Uterine smooth muscle cell (primary cell): ENCODE data around the gene ARID3A. TPM values are rescaled to one million over a fixed set of nuclear protein-coding genes. Genes with fewer than 3 reads are reported as not detected.

Experiments
- total RNA-seq: library from RNA; depleted of rRNA; stranded (reverse); fragments of >200 nt; gene quantifications from 2 replicates; pipeline ENCODE4 v1.2.3, GENCODE V29; 2014

ARID3A gene, protein sequence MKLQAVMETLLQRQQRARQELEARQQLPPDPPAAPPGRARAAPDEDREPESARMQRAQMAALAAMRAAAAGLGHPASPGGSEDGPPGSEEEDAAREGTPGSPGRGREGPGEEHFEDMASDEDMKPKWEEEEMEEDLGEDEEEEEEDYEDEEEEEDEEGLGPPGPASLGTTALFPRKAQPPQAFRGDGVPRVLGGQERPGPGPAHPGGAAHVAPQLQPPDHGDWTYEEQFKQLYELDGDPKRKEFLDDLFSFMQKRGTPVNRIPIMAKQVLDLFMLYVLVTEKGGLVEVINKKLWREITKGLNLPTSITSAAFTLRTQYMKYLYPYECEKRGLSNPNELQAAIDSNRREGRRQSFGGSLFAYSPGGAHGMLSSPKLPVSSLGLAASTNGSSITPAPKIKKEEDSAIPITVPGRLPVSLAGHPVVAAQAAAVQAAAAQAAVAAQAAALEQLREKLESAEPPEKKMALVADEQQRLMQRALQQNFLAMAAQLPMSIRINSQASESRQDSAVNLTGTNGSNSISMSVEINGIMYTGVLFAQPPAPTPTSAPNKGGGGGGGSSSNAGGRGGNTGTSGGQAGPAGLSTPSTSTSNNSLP
- 15.5 and 18.6 TPM in 2 replicates for total RNA-seq

DNA sequence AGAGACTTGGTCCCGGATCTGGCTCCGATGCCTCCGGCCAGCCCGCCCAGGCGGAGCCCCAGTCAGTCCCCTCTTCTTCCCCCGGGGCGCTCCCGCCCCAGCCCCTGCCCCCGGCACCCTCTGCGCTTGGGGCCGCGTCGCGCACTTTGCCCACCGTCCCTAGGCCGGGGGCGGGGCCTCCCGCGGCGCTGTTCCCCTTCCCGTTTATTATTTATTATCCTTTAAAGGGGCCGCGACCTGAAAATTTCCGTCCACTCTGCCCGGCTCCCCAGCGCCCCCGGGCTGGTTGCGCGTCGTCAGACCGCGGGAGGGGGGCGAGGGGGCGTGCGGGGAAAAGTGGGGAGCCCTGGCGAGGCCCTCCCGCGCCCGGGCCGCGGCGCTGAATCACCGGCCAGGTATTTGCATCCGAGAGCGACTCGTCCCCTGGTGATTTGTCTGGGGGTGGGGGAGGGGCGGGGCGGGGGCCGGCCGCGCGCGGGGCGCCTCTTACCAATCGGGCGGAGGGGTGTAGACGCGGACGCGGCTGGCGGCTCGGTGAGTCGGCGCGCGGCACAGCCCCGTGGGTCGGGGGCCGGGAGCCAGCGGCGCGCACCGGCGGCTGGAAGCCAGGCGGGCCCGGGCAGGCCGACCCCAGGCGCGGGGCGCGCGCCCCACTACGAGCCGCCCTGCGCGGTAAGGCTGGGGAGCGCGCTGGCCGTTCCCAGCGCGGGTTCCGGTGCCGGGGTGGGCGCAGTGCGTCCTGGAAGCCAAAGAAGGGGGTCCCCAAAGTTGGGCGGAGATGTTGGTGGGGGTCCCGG, at the start of gene ARID3A:
Gene ARID3A, plus strand, starts transcription at position 510 of the 797 bp plus-strand sequence. CDS start 3,494 bp downstream, outside the sequence.

DNA sequence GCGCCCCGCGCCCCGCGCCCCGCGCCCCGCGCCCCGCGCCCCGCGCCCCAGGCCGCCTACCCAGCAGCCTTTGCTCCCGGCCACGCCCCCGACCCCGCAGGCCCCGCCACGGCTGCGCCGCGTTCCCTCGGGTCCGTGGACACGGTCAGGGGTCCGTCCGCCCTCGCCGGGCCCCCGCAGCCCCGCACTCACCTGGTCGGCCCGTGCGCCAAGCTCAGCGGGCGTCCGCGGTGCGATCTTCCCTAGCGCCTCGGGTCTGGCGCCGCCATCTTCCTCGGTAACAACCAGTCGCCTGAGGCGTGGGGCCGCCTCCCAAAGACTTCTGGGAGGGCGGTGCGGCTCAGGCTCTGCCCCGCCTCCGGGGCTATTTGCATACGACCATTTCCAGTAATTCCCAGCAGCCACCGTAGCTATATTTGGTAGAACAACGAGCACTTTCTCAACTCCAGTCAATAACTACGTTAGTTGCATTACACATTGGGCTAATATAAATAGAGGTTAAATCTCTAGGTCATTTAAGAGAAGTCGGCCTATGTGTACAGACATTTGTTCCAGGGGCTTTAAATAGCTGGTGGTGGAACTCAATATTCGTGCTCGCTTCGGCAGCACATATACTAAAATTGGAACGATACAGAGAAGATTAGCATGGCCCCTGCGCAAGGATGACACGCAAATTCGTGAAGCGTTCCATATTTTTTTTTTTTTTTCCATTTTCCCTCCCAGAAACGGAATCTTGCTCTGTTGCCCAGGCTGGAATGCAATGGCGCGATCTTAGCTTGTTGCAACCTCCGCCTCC, 32.7 kb upstream of the ARID3A start, which contains the start of the genes MED16 and RNU6-9:
Gene MED16, minus strand, starts transcription at position 294 of the 796 bp plus-strand sequence. CDS start 2,056 bp downstream, outside the sequence.
Gene RNU6-9, plus strand, starts transcription at position 591 of the 796 bp plus-strand sequence.

DNA sequence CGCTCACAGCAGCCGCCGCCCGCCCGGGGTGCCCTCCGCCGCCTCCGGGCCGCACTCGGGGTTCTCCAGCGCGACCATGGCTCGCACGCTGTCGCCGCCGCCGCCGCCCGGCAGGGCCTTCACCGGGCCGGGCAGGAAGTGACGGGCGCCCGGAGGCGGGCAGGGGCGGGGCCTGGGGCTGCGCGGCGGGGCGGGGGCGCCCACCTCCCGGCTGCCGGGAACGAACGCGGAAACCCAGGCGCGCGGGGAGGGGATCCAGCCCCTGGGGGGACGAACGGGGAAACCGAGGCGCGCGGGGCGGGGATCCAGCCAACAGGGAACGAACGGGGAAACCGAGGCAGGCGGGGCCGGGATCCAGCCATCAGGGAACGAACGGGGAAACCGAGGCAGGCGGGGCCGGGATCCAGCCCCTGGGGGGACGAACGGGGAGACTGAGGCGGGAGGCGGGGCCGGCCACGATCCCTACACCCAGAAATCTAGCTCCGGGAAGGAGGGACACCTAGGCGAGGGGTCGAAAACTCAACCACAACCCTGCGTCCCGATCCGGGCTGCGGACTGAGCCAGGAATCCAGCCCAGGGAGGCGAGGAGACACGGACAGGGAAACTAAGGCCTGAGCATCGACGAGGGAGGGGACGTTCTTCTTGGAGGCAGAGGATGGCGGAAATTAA, 12.6 kb upstream of the ARID3A start, which contains the start of gene R3HDM4:
Gene R3HDM4, minus strand, starts transcription at position 140 of the 669 bp plus-strand sequence. Its CDS starts 62 bp downstream, at position 78.

DNA sequence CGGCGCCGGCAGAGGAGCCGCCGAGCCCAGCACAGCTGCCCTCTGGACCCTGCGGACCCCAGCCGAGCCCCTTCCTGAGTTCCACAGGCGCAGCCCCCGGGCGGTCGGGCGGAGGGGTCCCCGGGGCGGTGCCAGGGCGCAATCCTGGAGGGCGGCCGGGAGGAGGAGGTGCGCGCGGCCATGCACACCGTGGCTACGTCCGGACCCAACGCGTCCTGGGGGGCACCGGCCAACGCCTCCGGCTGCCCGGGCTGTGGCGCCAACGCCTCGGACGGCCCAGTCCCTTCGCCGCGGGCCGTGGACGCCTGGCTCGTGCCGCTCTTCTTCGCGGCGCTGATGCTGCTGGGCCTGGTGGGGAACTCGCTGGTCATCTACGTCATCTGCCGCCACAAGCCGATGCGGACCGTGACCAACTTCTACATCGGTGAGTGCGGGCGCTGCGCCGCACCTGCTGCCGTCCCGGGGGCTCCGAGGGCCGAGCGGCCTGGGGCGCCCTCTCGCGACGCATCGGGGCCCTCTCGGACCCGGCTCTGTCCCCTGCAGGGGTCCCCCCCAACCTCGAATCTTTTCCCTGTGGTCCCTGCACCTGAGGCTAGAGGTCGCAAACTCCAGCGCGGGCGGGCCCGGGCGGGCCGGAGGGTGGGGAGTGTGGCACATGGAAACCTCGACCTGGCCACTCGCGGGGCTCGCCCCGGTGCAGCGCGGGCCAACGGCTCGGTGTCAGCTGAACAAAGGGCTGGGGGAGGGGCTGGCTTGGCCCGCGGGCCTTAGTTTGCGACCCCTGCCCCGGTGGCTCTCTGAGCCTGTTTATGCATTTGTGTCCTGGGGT, 8.3 kb upstream of the ARID3A start, which contains the start of gene KISS1R:
Gene KISS1R, plus strand, starts transcription at position 11 of the 829 bp plus-strand sequence. Its CDS starts 170 bp downstream, at position 181.

DNA sequence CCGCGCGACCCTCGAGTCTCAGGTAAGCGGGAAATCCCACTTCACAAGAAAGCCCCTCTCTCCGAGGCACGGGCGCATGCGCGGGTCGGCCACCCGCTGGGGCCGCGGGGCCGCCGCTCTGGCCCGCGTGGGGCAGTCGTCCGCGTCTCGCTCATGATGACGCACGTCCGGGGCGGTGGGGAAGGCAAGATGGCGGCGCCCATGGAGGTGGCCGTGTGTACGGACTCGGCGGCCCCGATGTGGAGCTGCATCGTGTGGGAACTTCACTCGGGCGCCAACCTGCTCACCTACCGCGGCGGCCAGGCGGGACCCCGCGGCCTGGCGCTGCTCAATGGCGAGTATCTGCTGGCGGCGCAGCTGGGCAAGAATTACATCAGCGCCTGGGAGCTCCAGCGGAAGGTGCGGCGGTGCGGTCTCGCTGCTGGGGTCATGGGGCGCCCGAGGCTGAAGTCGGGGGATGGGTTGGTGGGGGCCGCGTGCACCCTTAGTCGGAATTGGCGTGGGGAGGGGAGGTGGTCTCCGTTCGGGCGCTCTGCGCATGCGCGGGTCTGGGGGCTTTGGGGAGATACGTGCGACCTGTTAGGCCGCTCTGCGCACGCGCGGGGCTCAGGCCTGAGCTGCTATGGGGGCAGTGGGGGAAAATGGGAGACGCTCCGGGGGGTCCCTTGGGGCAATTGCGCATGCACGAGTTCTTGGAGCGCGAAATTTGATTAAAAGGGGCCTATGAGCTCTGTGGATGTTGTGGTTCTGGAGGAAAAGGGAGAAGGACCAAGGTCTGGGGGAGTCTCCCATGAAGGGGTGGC, 58.5 kb downstream of the ARID3A start, which contains the start of gene WDR18:
Gene WDR18, plus strand, starts transcription at position 181 of the 803 bp plus-strand sequence. Its CDS starts 9 bp downstream, at position 190.

DNA sequence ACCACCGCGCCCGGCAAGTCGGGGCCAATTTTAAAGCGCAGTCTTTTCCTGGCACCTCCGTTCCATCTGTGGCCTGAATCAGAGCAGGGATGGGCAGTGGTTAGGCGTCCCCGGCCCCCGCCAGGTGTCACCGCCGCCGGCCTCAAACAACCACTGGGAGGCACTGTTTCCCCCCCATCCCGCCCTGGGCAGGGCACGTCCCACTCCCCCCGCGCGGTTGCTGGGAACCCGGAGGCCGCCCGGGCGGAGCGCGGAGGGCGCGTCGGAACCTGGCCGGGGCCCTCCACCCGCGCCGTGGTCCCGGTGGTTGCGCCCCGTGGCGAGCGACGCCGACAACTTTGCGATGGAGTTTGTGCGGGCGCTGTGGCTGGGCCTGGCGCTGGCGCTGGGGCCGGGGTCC, 74.3 kb downstream of the ARID3A start, which contains the start of gene GRIN3B:
Gene GRIN3B, plus strand, starts transcription at position 325 of the 400 bp plus-strand sequence. Its CDS starts 19 bp downstream, at position 344.

DNA sequence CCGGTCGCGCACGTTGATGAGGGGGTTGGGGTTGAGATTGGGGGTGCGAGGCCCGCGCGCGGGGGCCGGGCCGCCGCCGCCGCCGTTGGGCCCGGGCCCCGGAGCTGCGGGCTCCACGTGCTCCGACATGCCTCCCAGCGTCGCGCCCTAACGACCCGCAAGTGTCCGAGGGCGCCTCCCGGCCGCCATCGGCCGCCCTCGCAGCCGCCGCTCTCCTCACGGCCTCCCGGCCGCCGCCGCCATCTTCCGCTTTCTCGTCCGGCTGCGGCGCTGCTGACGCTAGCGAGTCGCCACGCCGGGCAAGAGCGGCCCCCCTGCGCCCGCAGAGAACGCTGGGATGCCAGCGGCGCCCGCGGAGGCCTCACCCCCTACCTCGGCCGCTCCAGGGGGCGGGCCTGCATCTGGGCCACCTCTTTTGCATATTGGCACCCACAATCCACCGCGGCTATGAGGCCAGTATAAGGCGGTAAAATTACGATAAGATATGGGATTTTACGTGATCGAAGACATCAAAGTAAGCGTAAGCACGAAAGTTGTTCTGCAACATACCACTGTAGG, 95.1 kb downstream of the ARID3A start, which contains the start of gene TMEM259:
Gene TMEM259, minus strand, starts transcription at position 256 of the 558 bp plus-strand sequence. Its CDS starts 127 bp downstream, at position 129.

Other genes starting within 250 kb of the ARID3A start
- 19.7 and 88.4 TPM in 2 replicates for gene FSTL3, start 249.6 kb upstream of the ARID3A start, total RNA-seq
- gene PRSS57, start 230.6 kb upstream of the ARID3A start, total RNA-seq, result not detected in 2 replicates
- gene PALM, start 217.1 kb upstream of the ARID3A start, total RNA-seq, result 2.1 and 3.5 TPM in 2 replicates
- 0.12 TPM in 1 of 2 replicates, not detected in the other for gene MISP, start 174.9 kb upstream of the ARID3A start, total RNA-seq
- 77.0 and 125 TPM in 2 replicates for gene PTBP1, start 128.6 kb upstream of the ARID3A start, total RNA-seq
- gene PLPPR3, start 104.1 kb upstream of the ARID3A start, total RNA-seq, result 0.12 TPM in 1 of 2 replicates, not detected in the other
- not detected in 2 replicates for gene AZU1, start 98.2 kb upstream of the ARID3A start, total RNA-seq
- not detected in 2 replicates for gene PRTN3, start 85.0 kb upstream of the ARID3A start, total RNA-seq
- gene ELANE, start 73.7 kb upstream of the ARID3A start, total RNA-seq, result not detected in 2 replicates
- gene CFD, start 66.4 kb upstream of the ARID3A start, total RNA-seq, result 1.00 and 7.1 TPM in 2 replicates
- 39.4 and 43.2 TPM in 2 replicates for gene MED16, start 32.8 kb upstream of the ARID3A start, total RNA-seq
- gene RNU6-9, start 32.6 kb upstream of the ARID3A start, total RNA-seq, result not detected in 2 replicates
- gene R3HDM4, start 12.8 kb upstream of the ARID3A start, total RNA-seq, result 15.4 and 20.9 TPM in 2 replicates
- gene KISS1R, start 8.7 kb upstream of the ARID3A start, total RNA-seq, result not detected in 2 replicates
- 58.9 and 69.8 TPM in 2 replicates for gene WDR18, start 58.3 kb downstream of the ARID3A start, total RNA-seq
- 0.50 TPM in 1 of 2 replicates, not detected in the other for gene GRIN3B, start 74.4 kb downstream of the ARID3A start, total RNA-seq
- gene TMEM259, start 95.1 kb downstream of the ARID3A start, total RNA-seq, result 66.4 and 71.5 TPM in 2 replicates
- gene RNU6-2, start 95.5 kb downstream of the ARID3A start, total RNA-seq, result not detected in 2 replicates
- 133 and 210 TPM in 2 replicates for gene CNN2, start 100.6 kb downstream of the ARID3A start, total RNA-seq
- gene ABCA7, start 114.1 kb downstream of the ARID3A start, total RNA-seq, result 2.7 and 3.0 TPM in 2 replicates
- 0.77 and 0.87 TPM in 2 replicates for gene ARHGAP45, start 141.1 kb downstream of the ARID3A start, total RNA-seq
- gene POLR2E, start 169.3 kb downstream of the ARID3A start, total RNA-seq, result 82.0 and 138 TPM in 2 replicates
- gene GPX4, start 178.0 kb downstream of the ARID3A start, total RNA-seq, result 165 and 232 TPM in 2 replicates
- gene SBNO2, start 248.2 kb downstream of the ARID3A start, total RNA-seq, result 36.5 and 47.6 TPM in 2 replicates